Stimulated activated CD4-positive, alpha-beta T cell treated with anti-CD3 and anti-CD28 coated beads, Interleukin-2, amount 100 ng/mL, for 4 hours (primary cell): Measurements from ENCODE around the gene STK11.
A peak's percentile ranks its signal among the peaks of the same experiment; 100 is the strongest.

Source experiments
- DNase-seq: peaks from one replicate; pipeline ENCODE4 v3.0.0-alpha.2; 2020; ENCODE audit warnings: low read depth

Gene STK11

DNA sequence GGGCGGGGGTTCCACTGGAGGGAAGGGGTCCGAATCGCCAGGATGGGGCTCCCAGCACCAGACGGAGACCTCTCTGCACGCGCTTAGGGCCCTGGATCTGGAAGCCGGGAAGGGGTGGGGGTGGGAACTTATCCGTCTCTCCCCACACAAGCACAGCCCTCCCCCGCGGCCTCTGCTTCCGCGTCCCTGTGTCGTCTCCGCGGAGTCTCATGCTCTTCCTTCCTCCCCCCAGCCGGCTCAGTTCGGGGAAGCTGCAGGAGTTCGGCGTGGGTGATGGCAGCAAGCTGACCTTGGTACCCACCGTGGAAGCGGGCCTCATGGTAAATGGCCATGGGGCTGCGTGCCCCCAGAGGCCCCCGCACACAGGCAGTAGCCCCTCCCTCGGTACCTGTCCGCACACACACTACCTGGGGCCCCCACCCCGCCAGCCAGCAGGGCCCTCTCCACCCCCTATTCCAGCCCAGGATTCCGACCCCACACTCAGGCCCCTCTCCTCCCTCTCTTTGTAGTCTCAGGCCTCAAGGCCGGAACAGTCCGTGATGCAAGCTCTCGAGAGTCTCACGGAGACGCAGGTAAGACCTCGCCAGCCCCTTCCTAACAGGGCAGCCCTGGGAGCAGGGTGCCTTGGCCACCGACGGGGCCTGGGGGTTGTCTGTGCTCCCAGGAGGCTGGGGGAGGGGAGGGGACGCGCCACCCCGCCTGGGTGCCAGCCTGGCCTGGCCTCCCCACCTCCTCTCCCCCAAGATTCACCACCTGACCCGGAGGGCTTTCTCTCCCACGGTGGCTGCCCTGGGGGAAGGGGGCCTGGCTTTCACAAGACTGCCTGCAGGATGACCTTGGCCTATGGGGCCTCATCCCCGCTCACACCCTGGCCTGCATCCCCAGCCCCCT is 46.0 kb downstream of the STK11 start:
- no peak for DNase-seq

DNA sequence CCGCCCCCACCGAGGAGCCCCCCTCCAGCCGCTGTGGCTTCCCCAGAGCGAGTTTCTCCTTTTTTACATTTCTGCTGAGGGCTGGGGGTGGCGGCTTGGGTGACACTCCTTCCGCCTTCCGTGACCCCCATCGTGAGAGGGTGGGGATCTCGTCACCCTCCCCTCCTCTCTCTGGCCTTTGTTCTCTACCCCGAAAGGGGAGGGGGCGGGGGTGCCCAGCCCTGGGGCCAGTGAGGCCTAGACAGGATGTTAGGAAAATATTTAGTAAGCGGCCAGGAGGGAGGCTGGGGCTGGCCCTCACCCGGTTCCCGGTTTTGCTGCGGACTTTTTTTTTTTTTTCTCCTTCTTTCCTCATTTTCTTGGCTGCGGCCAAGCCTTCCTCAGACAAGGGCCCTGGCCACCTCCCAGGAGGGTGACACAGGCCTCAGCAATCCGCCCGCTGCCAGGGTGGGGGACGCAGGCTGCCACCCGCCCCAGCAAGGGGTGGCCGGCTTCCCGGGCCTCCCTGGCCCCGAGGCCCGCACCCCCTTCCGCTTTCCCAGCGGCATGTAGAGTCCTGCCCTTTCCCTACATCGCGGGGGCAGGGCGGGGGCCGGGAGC is 46.7 kb downstream of the STK11 start:
- DNase-seq = no peak

DNA sequence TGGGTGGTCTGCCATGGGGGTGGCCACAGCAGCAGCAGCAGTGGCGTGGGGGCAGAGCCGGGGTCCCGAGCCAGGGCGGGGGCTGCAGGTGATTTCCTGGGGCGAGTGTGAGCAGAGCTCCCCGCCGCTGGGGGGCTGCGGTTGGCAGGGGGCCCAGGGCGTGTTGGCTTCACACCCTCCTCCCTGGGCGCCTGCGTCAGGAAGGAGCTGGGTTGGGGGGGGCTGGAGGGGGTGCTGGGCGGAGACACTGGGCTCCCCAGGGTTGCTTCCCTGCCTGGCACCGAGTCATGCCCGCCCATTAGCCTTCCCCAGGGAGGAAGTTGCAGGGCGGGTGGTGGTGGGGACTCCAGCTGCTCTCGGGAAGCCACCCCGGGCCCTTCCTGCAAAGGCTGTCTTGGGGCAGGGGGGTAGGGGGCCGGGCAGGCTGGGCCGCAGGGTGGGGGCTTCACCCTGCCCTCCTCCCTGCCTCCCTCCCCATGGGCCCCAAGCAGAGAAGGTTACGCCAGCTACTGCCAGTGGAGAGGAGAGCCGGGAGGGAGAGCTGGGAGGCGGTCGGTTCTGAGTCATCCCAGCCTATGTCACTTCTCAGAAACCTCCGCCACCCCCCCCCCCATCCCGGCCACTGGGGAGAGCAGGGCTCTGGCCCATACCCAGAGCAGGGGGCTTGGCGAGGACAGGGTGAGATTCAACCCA is 47.4 kb downstream of the STK11 start:
- DNase-seq = no peak

DNA sequence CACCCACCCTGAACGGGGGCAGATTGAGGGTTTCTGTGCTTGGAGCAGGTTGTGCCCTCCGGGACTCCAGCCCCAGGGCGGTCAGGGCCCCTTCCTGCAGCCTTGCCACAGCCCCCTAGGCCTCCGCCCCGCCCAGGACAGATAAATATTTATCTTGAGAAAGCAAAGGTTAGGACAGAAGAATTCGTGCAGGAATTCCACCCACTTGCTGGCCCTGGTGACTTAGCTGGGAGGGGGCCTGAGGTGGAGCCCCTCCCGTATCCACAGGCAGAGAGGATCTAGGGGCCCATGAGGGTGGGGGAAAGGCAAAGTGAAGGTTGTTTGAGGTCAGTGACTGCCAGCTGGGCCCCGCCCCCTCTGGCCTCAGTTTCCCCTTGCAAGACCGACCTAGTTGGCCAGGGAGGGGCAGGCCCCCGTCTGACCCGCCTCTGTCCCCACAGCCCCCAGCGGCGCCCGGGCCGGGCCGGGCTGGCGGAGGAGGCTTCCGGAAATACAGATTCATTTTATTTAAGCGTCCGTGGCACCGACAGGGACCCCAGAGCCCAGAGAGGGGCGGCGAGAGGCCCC is 48.0 kb downstream of the STK11 start:
- DNase-seq = no peak

DNA sequence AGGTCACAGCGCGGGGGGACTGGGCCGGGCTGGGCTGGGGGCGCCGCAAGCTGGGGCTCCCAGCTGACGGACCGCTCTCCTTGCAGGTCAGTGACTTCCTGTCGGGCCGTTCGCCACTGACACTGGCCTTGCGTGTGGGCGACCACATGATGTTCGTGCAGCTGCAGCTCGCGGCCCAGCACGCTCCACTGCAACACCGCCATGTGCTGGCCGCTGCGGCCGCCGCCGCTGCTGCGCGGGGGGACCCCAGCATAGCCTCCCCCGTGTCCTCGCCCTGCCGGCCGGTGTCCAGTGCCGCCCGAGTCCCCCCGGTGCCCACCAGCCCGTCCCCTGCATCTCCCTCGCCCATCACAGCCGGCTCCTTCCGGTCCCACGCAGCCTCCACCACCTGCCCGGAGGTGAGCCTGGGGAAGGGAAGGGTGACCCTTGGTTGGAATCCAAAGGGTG is 48.5 kb downstream of the STK11 start:
- no peak for DNase-seq

DNA sequence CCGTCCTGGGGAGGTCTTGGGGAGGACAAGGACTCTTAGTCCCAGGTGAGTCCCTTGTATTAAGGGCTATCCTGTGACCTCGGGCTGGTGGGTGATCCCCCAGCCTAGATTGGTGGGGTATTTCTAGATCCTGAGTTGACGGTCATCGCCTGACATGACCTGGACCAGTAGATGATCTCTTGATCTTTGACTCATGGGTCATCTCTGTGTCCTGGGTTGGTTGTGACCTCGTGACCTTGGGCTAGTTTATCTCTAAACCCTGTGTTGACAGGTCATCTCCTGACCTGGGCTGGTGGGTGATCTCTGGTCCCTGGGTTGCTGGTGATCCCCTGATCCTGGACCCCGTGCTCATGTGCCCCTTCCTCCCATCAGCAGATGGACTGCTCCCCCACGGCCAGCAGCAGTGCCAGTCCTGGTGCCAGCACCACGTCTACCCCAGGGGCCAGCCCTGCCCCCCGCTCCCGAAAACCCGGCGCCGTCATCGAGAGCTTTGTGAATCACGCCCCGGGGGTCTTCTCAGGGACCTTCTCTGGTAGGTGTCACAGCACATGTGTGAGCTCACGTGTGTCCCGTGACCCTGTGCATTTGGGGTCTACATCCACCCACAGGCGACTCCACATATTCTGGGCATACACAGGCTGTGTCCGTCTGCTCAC is 49.1 kb downstream of the STK11 start:
- DNase-seq = no peak

DNA sequence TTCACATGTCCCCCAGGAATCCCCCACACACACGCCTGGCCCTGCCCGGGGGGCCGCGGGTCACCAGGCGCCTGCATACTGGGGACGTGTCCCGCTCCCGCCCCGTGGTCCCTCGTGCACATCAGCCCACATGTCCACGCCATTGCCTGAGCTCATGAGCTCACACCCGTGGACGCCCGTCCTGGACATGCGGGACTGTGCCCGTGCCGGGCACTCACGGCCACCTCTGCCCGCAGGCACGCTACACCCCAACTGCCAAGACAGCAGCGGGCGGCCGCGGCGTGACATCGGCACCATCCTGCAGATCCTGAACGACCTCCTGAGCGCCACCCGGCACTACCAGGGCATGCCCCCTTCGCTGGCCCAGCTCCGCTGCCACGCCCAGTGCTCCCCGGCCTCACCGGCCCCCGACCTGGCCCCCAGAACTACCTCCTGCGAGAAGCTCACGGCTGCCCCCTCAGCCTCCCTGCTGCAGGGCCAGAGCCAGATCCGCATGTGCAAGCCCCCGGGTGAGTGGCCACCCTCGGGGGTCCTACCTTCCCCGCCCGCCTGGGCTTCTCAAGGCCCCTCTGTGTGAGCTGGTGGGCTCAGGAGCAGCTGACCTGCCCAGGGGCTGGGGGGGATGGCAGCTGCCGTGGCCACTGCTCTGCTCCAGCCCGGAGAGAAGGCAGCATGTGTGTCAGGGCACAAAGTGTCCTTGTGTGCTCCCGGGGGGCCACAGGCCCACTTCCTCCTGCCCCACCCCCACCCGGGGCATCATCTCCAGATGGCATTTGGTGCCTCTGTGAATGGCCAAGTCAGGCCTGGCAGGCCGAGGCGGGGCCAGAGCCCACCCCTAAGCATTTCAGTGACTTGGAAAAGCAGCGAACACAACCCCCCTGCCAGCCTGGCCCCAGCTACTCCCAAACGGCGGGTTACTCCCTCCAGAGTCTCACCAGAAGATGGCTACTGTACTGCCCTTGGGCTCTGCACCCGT is 49.9 kb downstream of the STK11 start:
- DNase-seq = no peak

DNA sequence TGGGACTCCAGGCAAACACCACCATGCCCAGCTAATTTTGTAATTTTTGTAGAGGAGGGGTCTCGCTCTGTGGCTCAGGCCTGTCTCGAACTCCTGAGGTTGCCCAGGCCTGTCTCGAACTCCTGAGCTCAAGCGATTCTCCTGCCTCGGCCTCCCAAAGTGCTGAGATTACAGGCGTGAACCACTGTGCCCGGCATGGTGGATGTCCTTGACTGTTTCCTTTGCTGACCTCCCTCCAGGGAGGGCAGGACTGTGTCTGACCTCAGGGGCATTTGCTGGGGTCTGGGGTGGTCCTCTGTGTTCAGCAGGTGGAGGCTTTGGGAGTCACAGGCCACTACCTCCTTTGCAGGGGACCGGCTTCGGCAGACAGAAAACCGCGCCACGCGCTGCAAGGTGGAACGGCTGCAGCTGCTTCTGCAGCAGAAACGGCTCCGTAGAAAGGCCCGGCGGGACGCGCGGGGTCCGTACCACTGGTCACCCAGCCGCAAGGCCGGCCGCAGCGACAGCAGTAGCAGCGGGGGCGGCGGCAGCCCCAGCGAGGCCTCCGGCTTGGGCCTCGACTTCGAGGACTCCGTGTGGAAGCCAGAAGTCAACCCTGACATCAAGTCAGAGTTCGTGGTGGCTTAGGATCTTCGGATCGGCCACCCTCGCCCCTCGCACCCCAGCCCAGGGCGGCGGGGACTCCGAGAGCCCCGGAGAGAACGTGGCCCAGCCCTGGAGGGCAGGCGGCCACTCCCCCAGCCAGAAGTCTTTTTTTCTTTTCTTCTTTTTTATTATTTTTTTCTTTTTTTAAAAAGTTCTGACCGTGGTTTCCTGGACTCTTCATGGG is 51.3 kb downstream of the STK11 start:
- DNase-seq = no peak

DNA sequence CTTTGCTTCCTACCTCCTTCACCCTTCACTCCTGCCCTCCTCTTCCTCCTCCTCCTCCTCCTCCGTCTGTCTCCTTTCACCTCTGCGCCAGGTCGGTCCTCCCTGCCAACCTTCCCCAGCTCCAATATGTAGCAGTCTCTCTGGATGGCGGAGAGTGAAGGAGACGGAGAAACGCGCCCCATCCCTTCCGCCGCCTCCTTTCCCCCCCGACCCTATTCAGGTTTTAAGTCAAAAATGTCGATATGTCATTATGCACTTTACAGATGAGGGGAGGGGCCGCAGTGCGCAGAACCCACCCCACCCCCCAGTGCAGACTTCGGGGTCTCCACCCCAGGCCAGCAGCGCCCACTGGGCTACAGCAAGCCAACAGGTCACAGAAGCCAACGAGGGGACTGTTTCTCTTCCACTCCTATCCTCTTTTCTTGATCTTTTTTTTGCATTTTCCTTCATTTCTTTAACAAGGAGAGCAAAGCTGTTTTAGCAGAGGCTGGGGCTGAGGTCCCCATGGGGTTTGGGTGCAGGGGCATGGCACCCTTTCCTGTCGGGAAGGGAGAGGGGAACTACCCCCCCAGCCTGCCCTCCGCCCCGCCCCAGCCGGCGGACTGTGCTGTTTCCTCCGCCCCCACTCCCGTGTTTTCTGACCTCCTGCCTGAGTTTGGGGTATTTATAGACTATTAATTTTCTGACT is 52.0 kb downstream of the STK11 start:
- no peak for DNase-seq

DNA sequence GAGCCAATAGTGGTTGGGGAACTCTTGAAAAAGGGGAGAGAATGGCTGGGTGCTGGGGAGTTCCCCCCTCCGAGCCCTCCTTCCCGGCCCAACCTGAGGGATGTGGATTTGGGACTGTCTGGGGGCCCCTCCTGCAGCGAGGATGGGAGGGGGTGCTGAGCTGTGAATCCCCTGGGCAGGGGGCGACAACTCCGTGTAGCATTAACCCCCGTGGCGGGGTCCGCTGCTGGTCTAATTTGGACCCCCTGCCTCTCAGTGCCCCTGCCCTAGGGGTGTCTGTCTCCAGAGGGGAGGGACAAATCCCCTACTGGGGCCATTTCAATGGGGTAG is 52.5 kb downstream of the STK11 start:
- DNase-seq = no peak

DNA sequence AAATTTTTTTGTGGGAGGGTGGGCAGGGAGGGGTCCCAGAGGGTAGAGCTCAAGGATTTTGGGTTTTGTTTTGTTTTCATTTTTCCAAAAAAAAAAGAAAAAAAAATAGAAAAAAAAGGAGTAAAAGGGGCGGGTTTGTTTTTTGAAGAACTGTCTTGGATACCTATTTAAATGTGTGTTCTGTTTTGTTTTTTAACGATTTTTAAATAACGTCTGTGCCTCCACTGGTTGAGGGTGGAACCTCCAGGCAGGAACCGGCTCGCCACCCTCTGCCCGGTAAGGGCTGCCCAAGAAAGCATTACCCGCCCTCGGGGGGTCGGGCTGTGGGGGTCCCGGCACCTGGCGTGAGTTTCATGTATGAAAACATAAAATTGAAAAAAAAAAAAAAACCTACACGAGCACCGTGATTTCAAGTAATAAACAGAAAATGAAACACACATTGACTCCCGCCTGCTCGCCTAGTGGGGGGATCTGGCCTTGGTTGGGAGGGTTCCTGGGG is 53.2 kb downstream of the STK11 start:
- no peak for DNase-seq

DNA sequence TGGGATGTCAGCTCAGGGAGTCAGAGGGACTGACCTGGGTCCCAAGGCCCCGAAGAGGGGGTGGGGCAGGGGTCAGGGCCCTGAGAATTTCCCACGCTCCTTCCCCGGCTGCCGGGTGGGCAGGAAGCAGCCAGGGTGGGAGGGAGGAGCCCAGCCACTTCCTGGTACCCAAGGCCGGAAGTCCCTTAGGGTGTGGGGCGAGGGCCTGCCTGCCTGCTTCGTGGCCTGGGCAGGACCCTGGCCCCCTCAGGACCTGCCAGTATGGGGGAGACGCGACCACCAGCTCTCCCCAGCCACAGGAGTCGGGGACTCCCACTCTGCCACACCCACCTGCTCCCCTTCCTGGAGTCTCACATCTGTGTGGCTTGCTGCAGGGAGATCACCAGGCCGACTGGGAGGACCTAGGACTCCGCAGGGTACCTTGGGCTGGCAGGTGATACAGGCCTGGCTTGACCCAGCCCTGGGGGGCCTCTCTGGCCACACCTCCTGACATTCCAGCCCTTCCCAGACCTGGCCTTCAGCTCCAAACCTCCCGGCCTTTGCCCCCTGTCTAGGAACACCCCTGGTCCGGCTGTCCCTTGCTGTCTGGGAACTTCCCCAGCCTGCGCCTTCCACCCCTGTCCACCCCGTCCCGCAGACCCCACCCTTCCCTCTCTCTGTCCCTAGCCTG is 53.8 kb downstream of the STK11 start:
- DNase-seq = no peak

DNA sequence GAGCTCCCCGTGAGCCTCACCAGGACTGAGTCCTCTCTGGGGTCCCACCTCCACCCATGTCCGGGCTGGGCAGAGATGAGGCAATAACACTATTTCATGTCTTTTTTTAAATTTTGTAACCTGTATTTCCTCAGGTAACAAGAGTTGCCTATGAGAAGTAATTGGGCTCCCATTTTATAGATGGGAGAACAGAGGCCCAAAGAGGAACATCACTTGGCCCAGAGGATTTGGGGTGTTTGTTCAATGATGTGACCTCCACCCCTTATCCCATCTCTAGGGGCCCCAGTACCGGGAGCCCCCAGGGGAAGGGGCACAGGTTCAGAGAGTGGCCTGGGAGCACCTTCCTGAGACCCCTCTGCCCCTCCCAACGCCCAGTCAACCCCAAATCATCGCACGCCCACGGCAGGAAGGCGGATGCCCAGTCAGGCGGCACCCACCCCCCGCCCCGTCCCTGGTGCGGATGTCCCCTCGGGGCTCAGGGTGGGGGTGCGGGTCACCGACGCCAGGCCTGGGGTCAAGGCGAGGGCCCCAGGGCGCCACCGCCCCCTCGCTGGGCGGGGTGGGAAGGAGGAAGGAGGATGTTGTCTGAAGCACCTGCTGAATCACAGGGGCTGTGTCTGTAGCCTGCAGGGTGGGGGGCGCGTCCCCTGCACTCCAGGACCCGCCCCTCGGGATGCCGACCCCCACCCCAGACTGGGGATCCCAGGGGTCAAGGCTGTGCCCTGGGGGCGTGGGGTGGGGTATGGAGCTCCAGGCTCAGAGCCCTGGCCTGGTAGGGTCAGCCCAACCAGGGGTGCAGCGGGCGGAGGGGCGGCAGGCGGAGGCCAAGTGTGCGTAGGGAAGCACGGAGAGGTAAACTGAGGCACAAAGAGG is 54.5 kb downstream of the STK11 start:
- no peak for DNase-seq

DNA sequence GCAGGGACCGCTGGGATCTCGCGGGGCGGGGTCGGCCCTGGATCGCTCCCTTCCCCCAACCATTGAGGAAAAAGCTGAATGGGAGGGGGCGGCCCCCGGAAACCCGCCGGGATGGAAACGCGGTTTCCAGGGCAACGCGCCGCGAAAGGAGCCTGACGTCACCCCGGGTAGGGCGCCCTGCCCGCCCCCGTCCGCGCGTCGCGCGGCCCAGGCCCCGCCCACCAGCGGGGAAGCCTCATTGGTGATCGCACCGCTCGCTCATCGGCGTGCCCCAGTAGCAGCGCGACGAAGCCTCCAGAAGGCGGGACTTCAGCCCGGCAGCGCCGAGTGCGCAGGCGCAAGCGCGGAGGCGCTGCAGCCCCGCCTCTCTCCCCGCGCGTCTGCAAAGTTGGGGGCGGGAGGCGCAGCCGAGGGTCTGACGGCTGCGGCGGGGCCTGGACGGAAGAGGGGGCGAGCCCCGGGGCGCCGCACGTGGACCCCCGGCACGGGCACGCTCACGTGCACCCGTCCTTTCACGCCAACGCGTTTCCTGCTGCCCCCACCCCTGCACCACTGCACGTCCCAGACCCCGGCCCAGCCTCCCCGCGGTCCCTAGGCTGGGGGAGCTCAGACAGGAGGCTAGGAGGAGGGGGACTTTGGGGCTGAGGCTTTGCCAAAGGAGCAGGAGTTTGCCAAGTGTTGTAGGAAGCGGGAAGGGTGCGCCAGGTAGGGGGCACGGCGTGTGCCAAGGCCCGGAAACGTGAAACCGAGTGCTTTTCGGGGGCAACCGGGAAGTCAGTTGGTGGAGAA is 55.4 kb downstream of the STK11 start:
- peak; percentile 98 for DNase-seq

DNA sequence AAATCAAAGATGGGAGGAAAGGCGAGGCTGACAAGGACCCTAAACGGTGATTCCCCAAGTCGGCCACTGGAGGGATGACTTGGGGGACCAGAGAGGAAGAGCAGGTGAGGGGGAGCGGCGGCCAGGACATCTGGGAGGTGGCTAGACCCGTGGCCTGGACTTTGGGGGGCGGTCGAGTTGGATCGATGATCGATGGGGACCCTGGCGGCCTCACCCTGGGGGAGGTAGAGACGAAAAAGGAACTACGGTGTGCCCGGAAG is 55.9 kb downstream of the STK11 start:
- no peak for DNase-seq

DNA sequence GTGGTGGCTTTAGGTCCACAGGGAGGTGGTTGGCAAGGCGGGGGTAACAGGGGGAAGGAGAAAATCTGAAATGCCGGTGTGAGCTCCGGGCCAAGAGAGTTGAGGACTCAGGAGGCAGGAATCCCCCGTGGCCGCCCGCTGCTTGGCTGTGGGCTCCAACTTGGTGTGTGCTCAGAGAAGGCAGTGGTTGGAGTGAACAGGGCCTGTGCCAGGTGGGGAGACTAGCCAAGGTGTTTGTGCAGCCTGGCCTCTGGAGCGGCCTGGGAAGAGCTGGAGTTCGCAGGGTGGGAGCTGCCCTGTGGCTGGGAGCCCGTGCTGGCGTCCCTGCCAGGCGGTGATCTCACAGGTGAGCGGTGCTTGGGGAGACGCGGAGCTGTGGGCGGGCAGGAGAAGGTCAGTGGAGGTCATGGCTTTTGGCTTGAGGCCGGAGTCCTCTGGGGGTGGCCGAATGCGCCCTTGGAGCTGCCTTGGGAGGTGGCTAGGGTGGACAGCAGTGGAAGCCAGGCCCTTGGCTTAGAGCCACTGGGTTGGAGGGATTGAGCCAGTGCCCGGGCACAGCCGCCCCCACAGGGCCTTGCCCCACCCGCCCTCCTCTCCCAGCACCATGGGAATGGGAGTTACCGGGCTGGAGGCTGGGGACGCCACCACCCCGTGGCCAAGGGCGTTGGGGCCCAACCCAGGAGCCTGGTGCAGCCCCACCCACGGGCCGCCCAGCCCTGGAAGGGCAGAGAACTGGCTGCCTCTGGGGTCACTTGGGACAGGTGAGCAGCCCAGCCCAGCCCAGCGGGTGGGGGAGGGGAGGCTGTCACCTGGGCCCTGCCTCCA is 56.4 kb downstream of the STK11 start:
- no peak for DNase-seq
